Neuronal stem cell (in vitro differentiated cells): ENCODE data around the gene ZSCAN1.

Source experiments
- DNase-seq: peaks from one replicate; pipeline ENCODE4 v3.0.0-alpha.2; 2013; ENCODE audit warnings: low spot score
- H2AFZ ChIP-seq: one replicate; pipeline ENCODE4 v1.6.1; 2013; ENCODE audit warnings: mild to moderate bottlenecking, low read length, inconsistent platforms
- H2AK5ac ChIP-seq: 2 replicates; pipeline ENCODE4 v1.6.1; 2013; ENCODE audit warnings: low read depth, mild to moderate bottlenecking, inconsistent platforms, low read length, moderate library complexity, mixed read lengths
- H2BK120ac ChIP-seq: 2 replicates; pipeline ENCODE4 v1.6.1; 2013; ENCODE audit warnings: low read depth, mild to moderate bottlenecking, inconsistent platforms, low read length, moderate library complexity, mixed read lengths
- H2BK12ac ChIP-seq: one replicate; pipeline ENCODE4 v1.6.1; 2013; ENCODE audit warnings: low read length, inconsistent platforms
- H2BK15ac ChIP-seq: 2 replicates; pipeline ENCODE4 v1.6.1; 2013; ENCODE audit warnings: mild to moderate bottlenecking, low read length, inconsistent platforms, mixed read lengths
- H2BK5ac ChIP-seq: one replicate; pipeline ENCODE4 v1.6.1; 2013; ENCODE audit warnings: inconsistent platforms, mild to moderate bottlenecking, low read length, moderate library complexity
- H3K14ac ChIP-seq: one replicate; pipeline ENCODE4 v1.6.1; 2013; ENCODE audit warnings: low read length, inconsistent platforms
- H3K18ac ChIP-seq: 2 replicates; pipeline ENCODE4 v1.6.1; 2013; ENCODE audit warnings: low read length, inconsistent platforms
- H3K23ac ChIP-seq: 2 replicates; pipeline ENCODE4 v1.6.1; 2013; ENCODE audit warnings: low read depth, mild to moderate bottlenecking, mixed read lengths, low read length, inconsistent platforms; ENCODE audit not compliant: poor library complexity
- H3K27ac ChIP-seq: replicated peaks from 3 replicates; pipeline ENCODE4 v1.5.1; 2013; ENCODE audit warnings: low read length, inconsistent platforms
- H3K27me3 ChIP-seq, 3 experiments: 2 replicates each; pipeline ENCODE4 v1.6.1; 2013; ENCODE audit warnings: low read length in 3 of 3, mild to moderate bottlenecking in 2 of 3, inconsistent platforms in 1 of 3, low read depth in 1 of 3, mixed read lengths in 1 of 3, moderate library complexity in 1 of 3; ENCODE audit not compliant: control insufficient read depth in 3 of 3, insufficient read depth in 3 of 3
- H3K36me3 ChIP-seq, 2 donors: replicated peaks in 1 of 2; 2 replicates each; pipeline ENCODE4 v1.6.1; 2013; ENCODE audit warnings: low read length in 2 of 2; ENCODE audit not compliant: control insufficient read depth in 2 of 2, insufficient read depth in 2 of 2
- H3K4ac ChIP-seq: 2 replicates; pipeline ENCODE4 v1.6.1; 2013; ENCODE audit warnings: inconsistent platforms, mild to moderate bottlenecking, low read length, moderate library complexity
- H3K4me1 ChIP-seq, 2 donors: 1 replicate in 1 of 2; 2 replicates in 1 of 2; pipeline ENCODE4 v1.6.1; 2013; ENCODE audit warnings: low read length in 2 of 2, low read depth in 1 of 2; ENCODE audit not compliant: control insufficient read depth in 2 of 2, insufficient read depth in 1 of 2
- H3K4me2 ChIP-seq: one replicate; pipeline ENCODE4 v1.6.1; 2013; ENCODE audit warnings: mild to moderate bottlenecking, low read length, inconsistent platforms; ENCODE audit not compliant: insufficient read depth, poor library complexity, severe bottlenecking
- H3K4me3 ChIP-seq, 2 donors: 2 replicates each; pipeline ENCODE4 v1.5.1; 2013; ENCODE audit warnings: low read length in 2 of 2, mild to moderate bottlenecking in 2 of 2, inconsistent platforms in 1 of 2, moderate library complexity in 1 of 2
- H3K79me1 ChIP-seq: one replicate; pipeline ENCODE4 v1.6.1; 2013; ENCODE audit warnings: low read depth, mild to moderate bottlenecking, inconsistent platforms, low read length, moderate library complexity
- H3K9ac ChIP-seq: one replicate; pipeline ENCODE4 v1.6.1; 2013; ENCODE audit warnings: mild to moderate bottlenecking, low read depth, low read length, inconsistent platforms; ENCODE audit not compliant: poor library complexity
- H3K9me3 ChIP-seq, 2 donors: replicated peaks in 1 of 2; 2 replicates each; pipeline versions ENCODE3 to v1.6.1; 2013; ENCODE audit warnings: low read length in 2 of 2, mild to moderate bottlenecking in 2 of 2, inconsistent platforms in 1 of 2, low read depth in 1 of 2, mixed read lengths in 1 of 2, moderate library complexity in 1 of 2; ENCODE audit not compliant: control insufficient read depth in 2 of 2, insufficient read depth in 1 of 2
- H4K8ac ChIP-seq: one replicate; pipeline ENCODE4 v1.6.1; 2013; ENCODE audit warnings: low read depth, mild to moderate bottlenecking, inconsistent platforms, low read length, moderate library complexity
- H4K91ac ChIP-seq: one replicate; pipeline ENCODE4 v1.6.1; 2013; ENCODE audit warnings: low read length, low read depth, mild to moderate bottlenecking, inconsistent platforms; ENCODE audit not compliant: poor library complexity
- WGBS, 2 donors: extraction: QIAGEN DNeasy Blood & Tissue Kit; methylation state at CpG; one replicate each; pipeline ENCODE4 v1.1.7; 2013; ENCODE audit warnings: missing lambda C conversion rate in 2 of 2, mixed read lengths in 1 of 2; ENCODE audit not compliant: insufficient read length in 2 of 2, insufficient replicate concordance in 1 of 2; ENCODE audit errors: extremely low coverage in 2 of 2; 5-methylcytosine and 5-hydroxymethylcytosine counted together

The ZSCAN1 gene

DNA sequence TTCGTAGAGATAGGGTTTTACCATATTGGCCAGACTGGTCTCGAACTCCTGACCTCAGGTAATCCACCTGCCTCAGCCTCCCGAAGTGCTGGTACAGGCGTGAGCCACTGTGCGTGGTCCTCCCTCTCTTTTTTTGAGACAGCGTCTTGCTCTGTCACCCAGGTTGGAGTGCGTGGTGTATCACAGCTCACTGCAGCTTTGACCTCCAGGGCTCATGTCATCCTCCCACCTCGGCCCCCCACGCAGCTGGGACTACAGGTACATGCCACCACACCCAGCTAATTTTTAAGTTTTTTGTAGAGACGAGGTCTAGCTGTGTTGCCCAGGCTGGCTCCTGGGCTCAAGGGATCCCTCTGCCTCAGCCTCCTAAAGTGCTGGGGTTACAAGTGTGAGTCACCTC, 46.0 kb downstream of the ZSCAN1 start:
- no peak overlapping the region for H2BK5ac ChIP-seq
- H3K18ac ChIP-seq = no peak overlapping the region
- H2BK12ac ChIP-seq = no peak overlapping the region
- no peaks in the 10 kb centered on the region for H3K27me3 ChIP-seq
- no peak overlapping the region for H2AFZ ChIP-seq
- H3K23ac ChIP-seq = no peak overlapping the region
- H4K91ac ChIP-seq = no peak overlapping the region
- no peak overlapping the region for H3K27ac ChIP-seq
- peaks cover 14 to 15% of the 10 kb centered on the region in 2 donors for H3K36me3 ChIP-seq
- no CpG with 5 or more reads among the region's 10 CpGs for WGBS, 2 donors
- no peaks in the 10 kb centered on the region for H3K4me1 ChIP-seq
- H3K79me1 ChIP-seq = no peaks in the 10 kb centered on the region
- H2BK120ac ChIP-seq = no peak overlapping the region
- H3K4me3 ChIP-seq = no peak overlapping the region
- no peak overlapping the region for H2AK5ac ChIP-seq
- H3K14ac ChIP-seq = no peak overlapping the region
- no peak overlapping the region for H3K4me2 ChIP-seq
- DNase-seq = no peak
- H4K8ac ChIP-seq = no peak overlapping the region
- H3K9me3 ChIP-seq = peaks cover 23 to 37% of the 10 kb centered on the region in 2 donors
- no peak overlapping the region for H3K9ac ChIP-seq
- no peak overlapping the region for H3K4ac ChIP-seq
- H2BK15ac ChIP-seq = no peak overlapping the region

DNA sequence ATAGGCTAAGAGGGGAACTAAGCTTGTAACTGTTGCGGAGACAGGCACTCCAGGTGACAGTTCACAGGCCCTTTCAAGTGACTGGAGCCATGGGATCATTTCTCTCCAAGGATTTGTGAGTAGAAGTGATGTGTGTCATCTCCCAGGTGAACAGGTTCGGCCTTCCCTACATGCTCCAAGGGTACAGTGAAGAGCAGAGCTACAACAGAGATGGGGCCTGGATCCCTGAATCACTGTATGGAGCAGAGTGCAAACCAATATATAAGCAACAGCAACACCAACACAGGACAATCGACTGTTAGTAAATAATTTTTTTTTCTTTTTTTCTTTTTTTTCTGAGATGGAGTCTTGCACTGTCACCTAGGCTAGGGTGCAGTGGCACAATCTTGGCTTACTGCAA, 49.2 kb downstream of the ZSCAN1 start:
- no peak overlapping the region for H3K23ac ChIP-seq
- no peak overlapping the region for H2BK120ac ChIP-seq
- H3K27me3 ChIP-seq = no peaks in the 10 kb centered on the region
- H2AK5ac ChIP-seq = no peak overlapping the region
- no peaks in the 10 kb centered on the region for H3K4me1 ChIP-seq
- H2BK12ac ChIP-seq = no peak overlapping the region
- no peak overlapping the region for H3K4ac ChIP-seq
- H3K4me3 ChIP-seq = no peak overlapping the region
- H3K4me2 ChIP-seq = no peak overlapping the region
- no peak overlapping the region for H2AFZ ChIP-seq
- H3K79me1 ChIP-seq = peaks cover 1% of the 10 kb centered on the region
- no CpG with 5 or more reads among the region's 3 CpGs for WGBS, 2 donors
- no peak overlapping the region for H2BK15ac ChIP-seq
- H4K91ac ChIP-seq = no peak overlapping the region
- no peak overlapping the region for H4K8ac ChIP-seq
- no peak for DNase-seq
- peaks cover 35 to 64% of the 10 kb centered on the region in 2 donors for H3K9me3 ChIP-seq
- no peak overlapping the region for H3K18ac ChIP-seq
- no peak overlapping the region for H3K9ac ChIP-seq
- H3K14ac ChIP-seq = no peak overlapping the region
- no peak overlapping the region for H2BK5ac ChIP-seq
- no peak overlapping the region for H3K27ac ChIP-seq
- H3K36me3 ChIP-seq = peaks cover 43 to 47% of the 10 kb centered on the region in 2 donors

DNA sequence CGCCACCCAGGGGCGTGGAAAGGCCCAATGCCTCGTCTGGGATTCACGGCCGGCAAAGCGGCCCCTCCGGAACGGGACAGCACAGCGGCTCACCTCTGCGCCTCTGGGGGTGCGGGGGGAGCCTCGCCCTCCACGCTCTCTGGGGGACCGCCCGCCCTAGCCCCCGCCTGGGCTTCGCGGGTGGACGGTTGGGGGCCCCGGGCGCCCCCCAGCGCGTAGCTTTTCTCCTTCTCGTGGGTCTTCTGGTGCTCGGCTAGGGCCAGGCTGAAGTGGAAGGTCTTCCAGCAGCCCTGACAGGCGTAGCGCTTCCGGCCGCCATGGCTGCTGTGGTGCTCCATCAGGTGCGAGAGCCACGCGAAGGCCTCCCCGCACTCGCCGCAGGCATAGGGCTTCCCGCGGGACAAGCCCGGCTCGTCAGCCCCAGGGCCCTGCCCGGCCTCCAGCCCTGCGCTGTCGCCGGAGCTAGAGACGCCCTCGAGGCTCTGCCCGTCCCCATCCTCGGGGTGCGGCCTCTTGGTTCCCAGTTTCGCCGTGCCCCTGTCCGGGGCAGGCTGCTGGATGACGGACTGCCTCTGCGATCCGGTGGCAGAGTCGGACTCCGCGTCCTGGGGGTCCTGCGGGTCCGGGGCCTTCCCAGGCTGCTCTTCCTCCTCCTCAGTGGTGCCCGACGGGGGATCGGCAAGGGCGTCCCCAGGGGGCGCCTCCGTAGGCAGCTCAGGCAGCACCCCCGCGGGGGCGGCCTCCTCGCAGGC, 50.9 kb downstream of the ZSCAN1 start:
- Histone ChIP-seq H4K91ac (no peak overlapping the region), H2BK5ac (no peak overlapping the region), H3K27me3 (no peaks in the 10 kb centered on the region), H3K4me1 (no peaks in the 10 kb centered on the region), H3K9ac (no peak overlapping the region), H3K4me3 (peak overlapping the region in 1 of 2 donors; percentile 40), H3K27ac (no peak overlapping the region), H3K4ac (no peak overlapping the region), H2BK15ac (no peak overlapping the region), H3K36me3 (peaks cover 53 to 60% of the 10 kb centered on the region in 2 donors), H2BK120ac (no peak overlapping the region), H3K79me1 (peaks cover 4% of the 10 kb centered on the region), H3K9me3 (peaks cover 39 to 76% of the 10 kb centered on the region in 2 donors), H3K23ac (no peak overlapping the region), H3K4me2 (no peak overlapping the region), H2AFZ (no peak overlapping the region), H3K14ac (no peak overlapping the region), H2BK12ac (no peak overlapping the region), H4K8ac (no peak overlapping the region), H2AK5ac (no peak overlapping the region), H3K18ac (no peak overlapping the region)
- DNase-seq = no peak
- WGBS, 2 donors = no CpG with 5 or more reads among the region's 69 CpGs

DNA sequence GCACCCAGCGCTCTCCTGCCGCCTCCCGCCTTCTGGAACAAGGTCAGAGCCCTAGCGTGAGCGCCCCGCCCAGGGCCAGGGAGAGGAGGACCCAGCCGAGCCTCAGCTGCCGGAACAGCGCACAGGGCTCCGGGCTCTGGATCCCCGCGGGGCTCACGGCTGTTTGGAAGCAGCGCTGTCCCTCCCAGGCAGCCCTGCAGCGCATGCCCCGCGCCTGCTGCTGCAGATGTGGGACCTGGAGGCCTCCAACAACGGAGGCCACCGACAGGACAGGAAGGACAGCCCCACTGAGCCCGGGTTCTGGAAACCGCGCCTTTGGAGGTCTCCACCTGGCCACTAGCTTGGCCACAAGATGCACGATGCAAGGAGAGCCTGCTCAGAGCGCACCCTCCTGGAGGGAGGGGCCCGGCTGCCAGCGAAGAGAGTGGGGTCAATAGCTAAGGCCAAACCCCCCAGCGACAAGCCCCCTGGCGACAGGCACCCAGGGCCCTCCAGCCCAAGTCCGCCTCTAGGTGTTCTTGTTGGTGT, 51.6 kb downstream of the ZSCAN1 start:
- Histone ChIP-seq H3K9ac (no peak overlapping the region), H2BK120ac (no peak overlapping the region), H2BK12ac (no peak overlapping the region), H2AK5ac (no peak overlapping the region), H2AFZ (no peak overlapping the region), H3K4me2 (no peak overlapping the region), H3K4ac (no peak overlapping the region), H3K9me3 (peaks cover 37 to 76% of the 10 kb centered on the region in 2 donors), H3K79me1 (peaks cover 6% of the 10 kb centered on the region), H2BK15ac (no peak overlapping the region), H3K4me1 (no peaks in the 10 kb centered on the region), H3K27me3 (no peaks in the 10 kb centered on the region), H3K36me3 (peaks cover 57 to 67% of the 10 kb centered on the region in 2 donors), H4K8ac (no peak overlapping the region), H2BK5ac (no peak overlapping the region), H3K18ac (no peak overlapping the region), H3K23ac (no peak overlapping the region), H3K14ac (no peak overlapping the region), H4K91ac (no peak overlapping the region), H3K27ac (no peak overlapping the region), H3K4me3 (no peak overlapping the region)
- WGBS, 2 donors = no CpG with 5 or more reads among the region's 29 CpGs
- no peak for DNase-seq
